Measurements from ENCODE around the gene MYOD1.

DNA sequence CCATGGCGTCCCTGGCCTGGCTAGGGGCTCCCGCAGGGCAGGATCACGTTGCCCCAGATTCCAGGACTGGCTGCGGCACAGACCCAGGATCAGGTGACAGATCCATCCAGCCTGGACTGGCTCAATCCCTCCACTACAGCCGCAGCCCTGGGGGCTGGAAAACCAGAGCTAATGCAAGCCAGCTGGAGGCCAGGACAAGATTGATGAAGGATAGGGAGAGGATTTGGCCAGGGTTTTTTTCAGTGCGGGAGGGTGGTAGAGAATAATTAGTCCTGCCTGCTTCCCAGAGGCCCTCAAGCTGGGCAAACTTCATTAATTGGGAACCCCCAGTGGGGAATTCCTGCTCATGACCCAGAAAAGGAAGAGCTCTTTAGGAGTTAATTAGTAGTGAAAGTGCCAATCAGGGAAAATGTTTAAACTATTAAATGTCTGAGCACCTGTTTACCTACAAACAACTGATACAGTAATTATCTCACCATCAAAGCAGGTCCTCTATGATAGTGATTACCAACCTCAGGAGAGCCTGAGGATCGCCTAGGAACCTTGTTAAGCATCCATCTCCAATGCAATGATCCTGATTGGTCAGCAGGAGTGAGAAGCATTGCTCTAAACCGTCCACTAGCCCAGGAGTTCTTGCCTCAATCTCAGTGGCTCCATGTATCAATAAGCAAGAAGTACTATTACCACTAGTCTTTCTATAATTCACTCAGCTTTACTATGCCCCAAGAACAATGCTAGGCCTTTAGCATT, 33.0 kb upstream of the MYOD1 start:
- TF ChIP-seq, protein P1, sequence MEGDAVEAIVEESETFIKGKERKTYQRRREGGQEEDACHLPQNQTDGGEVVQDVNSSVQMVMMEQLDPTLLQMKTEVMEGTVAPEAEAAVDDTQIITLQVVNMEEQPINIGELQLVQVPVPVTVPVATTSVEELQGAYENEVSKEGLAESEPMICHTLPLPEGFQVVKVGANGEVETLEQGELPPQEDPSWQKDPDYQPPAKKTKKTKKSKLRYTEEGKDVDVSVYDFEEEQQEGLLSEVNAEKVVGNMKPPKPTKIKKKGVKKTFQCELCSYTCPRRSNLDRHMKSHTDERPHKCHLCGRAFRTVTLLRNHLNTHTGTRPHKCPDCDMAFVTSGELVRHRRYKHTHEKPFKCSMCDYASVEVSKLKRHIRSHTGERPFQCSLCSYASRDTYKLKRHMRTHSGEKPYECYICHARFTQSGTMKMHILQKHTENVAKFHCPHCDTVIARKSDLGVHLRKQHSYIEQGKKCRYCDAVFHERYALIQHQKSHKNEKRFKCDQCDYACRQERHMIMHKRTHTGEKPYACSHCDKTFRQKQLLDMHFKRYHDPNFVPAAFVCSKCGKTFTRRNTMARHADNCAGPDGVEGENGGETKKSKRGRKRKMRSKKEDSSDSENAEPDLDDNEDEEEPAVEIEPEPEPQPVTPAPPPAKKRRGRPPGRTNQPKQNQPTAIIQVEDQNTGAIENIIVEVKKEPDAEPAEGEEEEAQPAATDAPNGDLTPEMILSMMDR (IDR thresholded peaks at IDR 0.05): no peak
- no peak for TF ChIP-seq POLR2A (IDR thresholded peaks at IDR 0.05)

Measured in adrenal gland (tissue), 5 donors.